Measurements from ENCODE around the gene RBM33. TPM values are rescaled to one million over a fixed set of nuclear protein-coding genes. Genes with fewer than 3 reads are reported as not detected.

RBM33 gene
- total and polyA plus RNA-seq, 2 of the 13 experiments (the other 11 are each of a cell fraction or from before 2014, with no cell fraction given), result 12.4 to 28.9 TPM

DNA sequence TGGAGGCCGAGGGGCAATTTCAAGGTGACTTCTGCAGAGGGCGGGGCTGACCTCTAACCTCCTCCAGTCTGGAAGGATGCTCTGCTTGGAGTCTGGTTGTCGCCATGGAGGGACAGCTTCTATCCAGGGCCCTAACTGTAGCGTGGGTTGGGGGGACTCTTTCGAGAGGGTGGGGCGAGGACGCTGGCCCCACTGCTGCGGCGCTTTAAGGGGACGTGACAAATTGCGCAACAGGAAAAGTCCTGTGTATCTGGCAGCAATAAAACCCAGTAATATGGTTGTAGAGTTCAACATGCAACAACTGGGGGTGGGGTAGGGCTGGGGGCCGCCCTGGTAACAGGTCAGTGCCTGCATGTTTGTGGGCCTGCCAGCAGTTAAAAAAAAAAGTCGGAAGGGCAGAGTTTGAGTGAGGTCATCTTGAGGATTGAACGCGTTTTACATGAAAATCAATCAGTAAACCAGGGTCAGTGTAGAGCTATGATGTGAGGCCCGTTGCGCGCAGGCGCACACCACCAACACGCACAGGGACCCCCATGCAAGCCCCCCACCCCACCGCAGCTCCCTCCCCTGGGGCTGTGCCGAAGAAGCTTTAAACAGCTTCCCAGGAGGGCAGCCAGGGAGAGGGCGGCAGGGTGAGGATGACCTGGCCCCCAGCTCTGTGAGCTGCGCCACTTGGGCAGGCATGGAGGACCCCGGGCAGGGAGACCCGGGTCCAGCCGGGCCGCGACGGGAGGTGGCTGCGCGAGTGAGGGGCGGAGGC lies 163.5 kb downstream of the RBM33 start (continued):
- TF ChIP-seq THAP8 (CRISPR knock-in tag; IDR thresholded peaks at IDR 0.05; ENCODE audit: borderline replicate concordance) (no peak), MAFG (CRISPR knock-in tag; IDR thresholded peaks at IDR 0.05) (no peak), ZNF546 (CRISPR knock-in tag; conservative IDR thresholded peaks at IDR 0.05) (no peak), MXD1 (CRISPR knock-in tag; IDR thresholded peaks at IDR 0.05) (no peak), PRPF4 (IDR thresholded peaks at IDR 0.05; ENCODE audit: low read depth, low read length, poor library complexity, severe bottlenecking) (no peak), CSRNP1 (CRISPR knock-in tag; IDR thresholded peaks at IDR 0.05) (no peak), NFAT5 (CRISPR knock-in tag; IDR thresholded peaks at IDR 0.05) (no peak), ZBTB44 (CRISPR knock-in tag; IDR thresholded peaks at IDR 0.05) (no peak), KDM2A (CRISPR knock-in tag; IDR thresholded peaks at IDR 0.05; ENCODE audit: borderline replicate concordance, low read depth) (no peak; the same call in 1 of the 2 replicates)
- TF ChIP-seq, protein P1, sequence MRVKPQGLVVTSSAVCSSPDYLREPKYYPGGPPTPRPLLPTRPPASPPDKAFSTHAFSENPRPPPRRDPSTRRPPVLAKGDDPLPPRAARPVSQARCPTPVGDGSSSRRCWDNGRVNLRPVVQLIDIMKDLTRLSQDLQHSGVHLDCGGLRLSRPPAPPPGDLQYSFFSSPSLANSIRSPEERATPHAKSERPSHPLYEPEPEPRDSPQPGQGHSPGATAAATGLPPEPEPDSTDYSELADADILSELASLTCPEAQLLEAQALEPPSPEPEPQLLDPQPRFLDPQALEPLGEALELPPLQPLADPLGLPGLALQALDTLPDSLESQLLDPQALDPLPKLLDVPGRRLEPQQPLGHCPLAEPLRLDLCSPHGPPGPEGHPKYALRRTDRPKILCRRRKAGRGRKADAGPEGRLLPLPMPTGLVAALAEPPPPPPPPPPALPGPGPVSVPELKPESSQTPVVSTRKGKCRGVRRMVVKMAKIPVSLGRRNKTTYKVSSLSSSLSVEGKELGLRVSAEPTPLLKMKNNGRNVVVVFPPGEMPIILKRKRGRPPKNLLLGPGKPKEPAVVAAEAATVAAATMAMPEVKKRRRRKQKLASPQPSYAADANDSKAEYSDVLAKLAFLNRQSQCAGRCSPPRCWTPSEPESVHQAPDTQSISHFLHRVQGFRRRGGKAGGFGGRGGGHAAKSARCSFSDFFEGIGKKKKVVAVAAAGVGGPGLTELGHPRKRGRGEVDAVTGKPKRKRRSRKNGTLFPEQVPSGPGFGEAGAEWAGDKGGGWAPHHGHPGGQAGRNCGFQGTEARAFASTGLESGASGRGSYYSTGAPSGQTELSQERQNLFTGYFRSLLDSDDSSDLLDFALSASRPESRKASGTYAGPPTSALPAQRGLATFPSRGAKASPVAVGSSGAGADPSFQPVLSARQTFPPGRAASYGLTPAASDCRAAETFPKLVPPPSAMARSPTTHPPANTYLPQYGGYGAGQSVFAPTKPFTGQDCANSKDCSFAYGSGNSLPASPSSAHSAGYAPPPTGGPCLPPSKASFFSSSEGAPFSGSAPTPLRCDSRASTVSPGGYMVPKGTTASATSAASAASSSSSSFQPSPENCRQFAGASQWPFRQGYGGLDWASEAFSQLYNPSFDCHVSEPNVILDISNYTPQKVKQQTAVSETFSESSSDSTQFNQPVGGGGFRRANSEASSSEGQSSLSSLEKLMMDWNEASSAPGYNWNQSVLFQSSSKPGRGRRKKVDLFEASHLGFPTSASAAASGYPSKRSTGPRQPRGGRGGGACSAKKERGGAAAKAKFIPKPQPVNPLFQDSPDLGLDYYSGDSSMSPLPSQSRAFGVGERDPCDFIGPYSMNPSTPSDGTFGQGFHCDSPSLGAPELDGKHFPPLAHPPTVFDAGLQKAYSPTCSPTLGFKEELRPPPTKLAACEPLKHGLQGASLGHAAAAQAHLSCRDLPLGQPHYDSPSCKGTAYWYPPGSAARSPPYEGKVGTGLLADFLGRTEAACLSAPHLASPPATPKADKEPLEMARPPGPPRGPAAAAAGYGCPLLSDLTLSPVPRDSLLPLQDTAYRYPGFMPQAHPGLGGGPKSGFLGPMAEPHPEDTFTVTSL (CRISPR knock-in tag; IDR thresholded peaks at IDR 0.05; ENCODE audit: borderline replicate concordance), result no peak
